Uterus (tissue), 2 donors: ENCODE data around the gene NLRP6.
"Not testable (repeated sequence)": the region's sequence is repeated elsewhere in the genome, so short reads cannot be mapped to it uniquely, and the experiment has no call there.

ENCODE experiments used
- POLR2A ChIP-seq, 2 donors: fragments of 450-650 bp; IDR thresholded peaks; one replicate each; pipeline ENCODE4 v1.6.1; 2016; ENCODE audit warnings: antibody characterized with exemption in 2 of 2, mild to moderate bottlenecking in 1 of 2, moderate library complexity in 1 of 2
- TF ChIP-seq, protein P1 (sequence below), 4 experiments: fragments of 200-600 bp in 2 of 4; fragments of 450-650 bp in 2 of 4; sonication (generic) in 2 of 4; IDR thresholded peaks; one replicate each; pipeline ENCODE4 v1.5.1; 2016 to 2019; ENCODE audit warnings: antibody characterized with exemption in 4 of 4, mild to moderate bottlenecking in 2 of 4, moderate library complexity in 1 of 4

GRCh38 chr11:286977-287820, 9.0 kb downstream of the NLRP6 start:
- TF ChIP-seq, protein P1, sequence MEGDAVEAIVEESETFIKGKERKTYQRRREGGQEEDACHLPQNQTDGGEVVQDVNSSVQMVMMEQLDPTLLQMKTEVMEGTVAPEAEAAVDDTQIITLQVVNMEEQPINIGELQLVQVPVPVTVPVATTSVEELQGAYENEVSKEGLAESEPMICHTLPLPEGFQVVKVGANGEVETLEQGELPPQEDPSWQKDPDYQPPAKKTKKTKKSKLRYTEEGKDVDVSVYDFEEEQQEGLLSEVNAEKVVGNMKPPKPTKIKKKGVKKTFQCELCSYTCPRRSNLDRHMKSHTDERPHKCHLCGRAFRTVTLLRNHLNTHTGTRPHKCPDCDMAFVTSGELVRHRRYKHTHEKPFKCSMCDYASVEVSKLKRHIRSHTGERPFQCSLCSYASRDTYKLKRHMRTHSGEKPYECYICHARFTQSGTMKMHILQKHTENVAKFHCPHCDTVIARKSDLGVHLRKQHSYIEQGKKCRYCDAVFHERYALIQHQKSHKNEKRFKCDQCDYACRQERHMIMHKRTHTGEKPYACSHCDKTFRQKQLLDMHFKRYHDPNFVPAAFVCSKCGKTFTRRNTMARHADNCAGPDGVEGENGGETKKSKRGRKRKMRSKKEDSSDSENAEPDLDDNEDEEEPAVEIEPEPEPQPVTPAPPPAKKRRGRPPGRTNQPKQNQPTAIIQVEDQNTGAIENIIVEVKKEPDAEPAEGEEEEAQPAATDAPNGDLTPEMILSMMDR (IDR thresholded peaks at IDR 0.05): not testable (repeated sequence)
- not testable (repeated sequence) for TF ChIP-seq POLR2A (IDR thresholded peaks at IDR 0.05)
